HG03565 (cell line): Measurements from ENCODE around the gene P2RY12.
"Not testable (repeated sequence)": the region's sequence is repeated elsewhere in the genome, so short reads cannot be mapped to it uniquely, and the experiment has no call there.

Source experiments
- ATAC-seq: cut with Tn5 transposase; IDR thresholded peaks from one replicate; pipeline ENCODE4 v1.9.1; 2021; ENCODE audit warnings: mild to moderate bottlenecking, moderate library complexity; ENCODE audit not compliant: unreplicated experiment

The P2RY12 gene

DNA sequence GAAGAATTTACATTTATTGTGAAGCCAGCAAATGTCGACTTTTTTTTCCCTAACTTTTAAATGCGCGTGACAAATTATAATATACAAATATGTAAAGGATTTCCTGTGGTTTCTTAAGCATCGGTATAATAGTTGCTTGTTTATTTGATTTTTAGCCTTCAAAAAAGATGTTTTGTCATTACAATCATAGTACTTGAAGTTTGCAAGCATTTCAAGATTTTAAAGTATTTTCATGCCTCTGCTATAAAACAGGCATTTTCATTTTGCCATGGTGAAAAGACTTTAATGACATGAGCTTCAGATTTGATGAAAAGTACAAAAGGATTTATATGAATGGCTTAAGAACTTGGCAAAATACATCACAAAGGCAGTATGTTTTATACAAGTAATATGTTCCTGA, 9.4 kb upstream of the P2RY12 start:
- ATAC-seq = no peak

GRCh38 chr3:151393146-151393830, 8.7 kb upstream of the P2RY12 start:
- no peak for ATAC-seq

DNA sequence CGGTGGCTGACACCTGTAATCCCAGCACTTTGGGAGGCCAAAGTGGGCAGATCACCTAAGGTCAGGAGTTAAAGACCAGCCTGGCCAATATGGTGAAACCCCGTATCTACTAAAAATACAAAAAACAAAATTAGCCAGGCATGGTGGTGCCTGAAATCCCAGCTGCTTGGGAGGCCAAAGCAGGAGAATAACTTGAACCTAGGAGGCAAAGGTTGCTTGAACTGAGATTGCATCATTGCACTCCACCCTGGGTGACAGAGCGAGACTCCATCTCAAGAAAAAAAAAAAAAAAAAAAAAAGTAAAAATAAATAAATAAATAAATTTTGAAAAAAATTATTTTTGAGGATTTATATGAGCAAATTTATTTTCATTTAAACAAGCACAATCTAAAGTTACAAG, 7.6 kb upstream of the P2RY12 start:
- not testable (repeated sequence) for ATAC-seq

GRCh38 chr3:151391720-151392119, 7.2 kb upstream of the P2RY12 start:
- no peak for ATAC-seq

- ATAC-seq = no peak
Measured at GRCh38 chr3:151387842-151388241, 3.3 kb upstream of the P2RY12 start.

DNA sequence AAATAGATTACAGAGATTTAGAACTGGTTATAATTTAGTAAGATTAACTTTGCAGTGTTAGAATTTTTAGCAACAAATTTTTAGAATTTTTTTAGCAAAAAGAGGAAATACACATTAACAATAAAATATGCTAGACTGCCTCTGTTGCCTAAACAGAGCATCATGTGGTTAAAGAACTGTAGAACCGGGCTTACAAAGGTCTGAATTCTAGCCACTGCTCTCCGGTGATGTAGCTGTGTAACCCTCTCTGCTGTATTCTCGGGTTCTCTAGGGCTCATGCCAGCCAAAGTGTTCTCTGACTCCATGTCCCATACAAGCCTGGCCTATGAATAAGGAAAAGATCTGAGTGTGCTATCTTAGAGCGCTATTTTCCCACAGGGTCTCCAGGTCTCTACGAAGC, 2.9 kb upstream of the P2RY12 start:
- no peak for ATAC-seq

- ATAC-seq = no peak
Measured at GRCh38 chr3:151386056-151386455, 1.5 kb upstream of the P2RY12 start.

- peak; percentile 35 for ATAC-seq
Measured at GRCh38 chr3:151383956-151384355, 597 bp downstream of the P2RY12 start.

DNA sequence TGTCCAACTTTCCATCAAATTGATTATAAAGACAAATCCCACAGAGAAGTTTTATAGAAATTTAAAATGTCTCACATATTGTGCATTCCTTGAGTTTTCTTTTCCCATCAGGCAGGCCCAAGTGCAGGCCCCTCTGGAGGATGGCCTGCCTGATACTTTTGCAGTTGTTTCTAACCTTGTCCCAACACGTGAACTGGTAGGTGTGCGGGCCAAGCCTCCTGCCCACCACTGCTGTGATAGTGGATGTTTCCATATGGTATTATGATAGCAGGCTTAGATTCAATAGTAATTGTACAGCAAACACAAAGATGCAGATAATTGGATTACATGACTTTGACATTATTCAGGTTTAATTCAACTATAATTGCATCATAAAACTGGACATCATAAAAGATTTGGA, 1.4 kb downstream of the P2RY12 start:
- ATAC-seq = no peak

- ATAC-seq = no peak
Measured at GRCh38 chr3:151382671-151383070, 1.9 kb downstream of the P2RY12 start.

DNA sequence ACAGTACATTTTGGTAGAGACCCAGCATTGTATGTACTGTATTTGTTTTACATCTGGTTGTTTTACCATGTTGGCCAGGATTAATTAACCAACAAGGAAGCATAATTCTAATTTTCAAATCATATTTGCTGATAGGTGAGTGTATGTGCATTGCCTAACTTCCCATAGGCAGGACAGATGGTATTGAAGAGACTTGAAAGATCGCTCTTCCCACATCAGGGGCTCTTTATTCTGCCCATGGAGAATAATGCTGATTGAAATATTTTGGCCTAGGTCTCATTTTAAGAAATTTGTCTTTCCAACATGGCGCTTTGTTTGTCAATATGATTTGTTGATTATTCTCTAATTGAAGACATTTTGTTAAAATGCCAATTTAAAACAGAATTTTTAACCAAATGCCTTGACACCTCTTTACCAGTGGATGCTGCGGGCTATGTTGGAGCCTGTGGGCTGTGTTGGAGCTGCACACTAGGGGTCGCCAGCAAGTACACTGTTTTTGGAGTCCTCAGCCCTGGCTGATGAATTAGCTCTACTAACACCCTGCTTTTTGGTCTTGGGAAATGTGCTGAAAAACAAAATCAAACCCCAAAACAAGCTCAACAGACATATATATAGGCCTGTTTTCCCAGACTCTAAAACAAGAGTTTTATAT, 5.3 kb downstream of the P2RY12 start:
- no peak for ATAC-seq

DNA sequence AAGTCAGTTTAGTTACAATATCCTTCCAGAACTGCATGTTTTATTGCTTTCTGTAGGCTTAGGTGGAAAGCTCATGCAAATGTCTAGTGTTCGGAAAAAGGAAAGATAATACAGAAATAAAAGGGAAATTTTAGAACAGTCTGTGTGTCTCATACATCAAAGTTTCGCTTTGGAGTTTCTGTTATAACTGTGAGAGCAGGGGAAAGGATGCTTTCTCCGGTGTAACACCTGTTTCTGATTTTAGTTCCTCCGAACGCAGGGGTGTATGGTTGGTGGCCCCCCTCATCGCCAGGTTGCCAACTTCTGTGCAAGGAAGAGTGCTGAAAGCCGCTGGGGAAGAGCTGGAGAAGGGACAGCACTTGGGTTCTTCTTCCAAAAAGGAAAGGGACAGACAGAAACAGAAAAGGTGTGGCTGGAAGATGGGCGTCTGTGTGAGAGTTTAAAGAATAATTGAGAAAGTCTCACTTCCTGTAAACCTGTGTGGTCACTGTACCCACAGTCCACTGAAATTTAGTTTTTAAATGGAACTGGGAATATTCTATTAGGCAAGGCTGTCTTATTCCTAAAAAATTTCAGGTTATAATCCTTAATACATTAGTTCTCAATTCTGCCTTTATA, 6.7 kb downstream of the P2RY12 start:
- peak; percentile 35 for ATAC-seq

- ATAC-seq = no peak
Measured at GRCh38 chr3:151372063-151372820, 12.3 kb downstream of the P2RY12 start.

DNA sequence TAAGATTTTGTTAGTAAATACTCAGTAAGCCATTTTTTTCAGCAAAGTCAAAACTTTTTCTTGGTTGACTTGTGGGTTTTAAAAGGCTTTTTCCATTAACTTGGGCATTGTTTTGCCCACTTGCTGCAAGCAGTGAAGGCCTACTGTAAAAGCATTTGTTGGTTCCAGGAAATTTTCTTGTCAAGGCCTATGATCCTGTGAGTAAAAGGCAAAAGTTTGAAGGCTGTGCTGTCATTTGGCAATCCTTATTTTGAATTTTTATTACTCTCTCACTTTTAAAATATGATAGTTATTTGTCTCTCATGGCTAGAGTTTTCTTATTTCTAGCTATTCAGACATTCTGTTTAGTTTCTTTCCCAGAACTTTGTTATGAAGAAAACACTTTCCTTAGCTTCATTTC, 13.0 kb downstream of the P2RY12 start:
- ATAC-seq = no peak

DNA sequence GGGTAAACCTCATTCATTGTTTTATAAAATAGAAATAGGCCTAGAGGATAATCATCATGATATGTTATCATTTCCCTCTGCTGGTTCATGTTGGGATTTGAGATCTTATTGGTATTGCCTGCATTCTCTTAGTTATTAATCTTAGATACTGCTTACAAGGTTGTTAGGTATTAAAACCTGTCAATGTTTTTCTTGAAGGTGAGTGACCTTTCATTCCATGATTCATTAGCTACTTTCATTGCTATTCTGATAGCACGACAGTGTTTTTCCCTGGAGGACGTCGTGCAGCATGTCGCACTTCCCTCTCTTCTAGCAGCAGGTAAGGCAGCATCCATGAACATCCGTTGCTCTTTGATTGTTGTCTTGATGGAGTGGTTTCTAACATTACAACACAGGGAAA, 17.1 kb downstream of the P2RY12 start:
- ATAC-seq = no peak

GRCh38 chr3:151366993-151367392, 17.6 kb downstream of the P2RY12 start:
- no peak for ATAC-seq

DNA sequence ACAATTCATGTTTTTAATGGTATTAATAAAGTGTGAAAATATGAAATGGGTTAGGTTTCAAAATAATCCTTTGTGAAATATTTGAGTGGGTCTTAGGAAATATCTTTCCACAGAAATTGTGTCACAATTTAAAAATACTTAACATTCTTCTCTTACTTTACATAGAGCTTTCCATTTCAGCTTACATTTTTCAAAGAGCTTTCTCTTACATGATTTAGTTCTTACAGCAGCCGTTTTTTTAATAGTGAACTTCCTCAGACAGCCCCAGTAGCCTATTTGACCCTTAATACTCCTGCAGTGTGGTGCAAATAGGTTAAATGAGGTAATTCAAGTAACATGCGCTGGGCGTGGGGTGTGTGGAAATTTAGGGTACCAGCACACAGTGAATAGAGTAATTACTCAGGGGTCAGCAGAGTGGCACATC, 21.8 kb downstream of the P2RY12 start:
- ATAC-seq = no peak

GRCh38 chr3:151357463-151357850, 27.1 kb downstream of the P2RY12 start:
- no peak for ATAC-seq

DNA sequence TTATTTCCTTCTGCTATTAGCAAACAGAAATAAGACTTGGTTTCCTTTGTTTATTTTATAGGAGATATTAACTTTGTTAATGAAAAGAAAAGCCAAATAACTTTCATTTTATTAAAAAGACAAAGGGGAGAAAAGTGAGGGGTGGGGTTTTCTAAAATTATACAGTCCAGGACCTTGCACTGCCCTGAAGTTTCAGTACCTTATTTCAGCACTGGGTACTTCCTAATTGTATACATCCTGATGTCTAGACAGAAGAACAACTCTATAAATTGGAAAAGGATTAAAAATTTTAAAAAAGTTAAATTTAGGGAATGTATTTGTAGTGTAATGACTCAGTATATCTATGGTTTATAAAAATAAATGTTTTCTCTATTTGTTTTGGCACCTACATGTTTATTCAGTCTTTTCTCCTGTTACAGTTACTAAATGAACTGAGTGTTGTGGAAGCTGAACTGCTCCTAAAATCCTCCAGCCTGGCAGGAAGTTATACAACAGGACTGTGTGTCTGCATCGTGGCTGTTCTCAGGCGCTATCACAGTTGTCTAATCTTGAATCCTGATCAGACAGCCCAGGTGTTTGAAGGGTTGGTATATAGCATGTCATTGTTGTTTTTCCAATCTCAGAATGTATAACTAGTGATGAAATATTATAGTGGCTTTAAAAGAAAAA, 27.6 kb downstream of the P2RY12 start:
- ATAC-seq = no peak

GRCh38 chr3:151351648-151352047, 32.9 kb downstream of the P2RY12 start:
- ATAC-seq = peak; percentile 15

DNA sequence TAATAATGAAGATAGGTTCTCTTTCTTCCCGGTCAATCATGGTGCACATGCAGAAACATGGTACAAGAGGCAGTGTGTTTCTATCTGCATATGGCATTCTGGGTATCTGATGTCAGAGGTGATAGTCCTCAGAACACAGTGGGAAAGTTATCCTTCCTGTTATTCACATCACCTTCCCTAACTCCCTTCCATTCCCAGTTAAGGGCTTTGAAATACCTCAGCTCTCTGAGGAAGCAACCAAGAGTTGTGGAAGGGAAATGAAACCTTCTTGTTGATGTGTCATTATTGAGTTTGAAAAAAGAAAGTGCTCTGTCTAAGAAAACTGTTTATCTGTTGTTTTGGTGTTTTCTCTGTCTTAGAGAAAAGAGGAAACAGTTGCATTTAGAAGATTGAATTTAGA, 33.3 kb downstream of the P2RY12 start:
- peak; percentile 69 for ATAC-seq
